GM19467 (cell line): ENCODE results near the gene JAK1.
"Not testable (repeated sequence)": the region's sequence is repeated elsewhere in the genome, so short reads cannot be mapped to it uniquely, and the experiment has no call there.

Experiments used
- ATAC-seq: cut with Tn5 transposase; IDR thresholded peaks from one replicate; pipeline ENCODE4 v1.9.1; 2021; ENCODE audit warnings: mild to moderate bottlenecking, moderate library complexity; ENCODE audit not compliant: unreplicated experiment

Gene JAK1

DNA sequence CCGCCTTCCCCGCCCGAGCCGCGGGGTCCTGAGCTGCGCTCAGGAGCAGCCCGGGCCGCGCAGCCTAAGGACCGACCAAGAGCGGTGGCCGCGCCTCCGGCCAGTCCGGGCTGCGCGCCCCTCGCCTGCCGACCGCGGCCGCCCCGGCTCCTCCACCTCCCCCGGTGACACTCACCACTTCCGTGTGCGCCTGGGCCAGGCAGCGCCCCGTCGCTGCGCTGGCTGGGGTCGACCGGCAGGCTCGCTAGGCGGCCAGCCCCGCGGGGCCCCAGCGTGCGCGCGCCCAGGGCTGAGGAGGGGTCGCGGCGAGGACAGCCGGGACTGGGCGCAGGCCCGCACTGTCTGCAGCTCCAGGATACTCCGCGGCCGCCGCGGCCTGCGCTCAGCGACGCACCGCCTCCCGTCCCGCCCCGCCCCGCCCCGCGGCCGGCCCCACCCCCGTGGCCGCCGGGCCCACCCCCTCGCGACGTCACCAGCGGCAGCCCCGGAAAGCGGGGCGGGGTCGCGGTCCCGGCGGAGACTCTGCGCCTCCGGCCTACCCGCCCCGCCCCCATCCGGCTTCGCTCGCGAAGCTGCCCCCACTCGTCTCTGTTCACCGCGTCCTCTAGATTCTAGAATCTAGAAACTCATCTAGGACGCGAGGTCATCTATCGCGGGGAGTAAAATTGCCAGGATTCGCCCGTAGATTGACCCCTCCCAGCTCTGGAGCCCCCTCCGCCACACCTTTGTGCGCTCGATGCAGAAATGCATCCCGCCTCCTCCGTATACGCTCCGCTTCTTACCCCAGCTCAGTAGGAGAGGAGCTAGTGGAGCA is at the start of gene JAK1:
TSS of gene JAK1 (minus strand) at position 392 of the 814 bp plus-strand sequence. CDS start 80,285 bp downstream, outside the sequence.
- peak; percentile 67 for ATAC-seq

DNA sequence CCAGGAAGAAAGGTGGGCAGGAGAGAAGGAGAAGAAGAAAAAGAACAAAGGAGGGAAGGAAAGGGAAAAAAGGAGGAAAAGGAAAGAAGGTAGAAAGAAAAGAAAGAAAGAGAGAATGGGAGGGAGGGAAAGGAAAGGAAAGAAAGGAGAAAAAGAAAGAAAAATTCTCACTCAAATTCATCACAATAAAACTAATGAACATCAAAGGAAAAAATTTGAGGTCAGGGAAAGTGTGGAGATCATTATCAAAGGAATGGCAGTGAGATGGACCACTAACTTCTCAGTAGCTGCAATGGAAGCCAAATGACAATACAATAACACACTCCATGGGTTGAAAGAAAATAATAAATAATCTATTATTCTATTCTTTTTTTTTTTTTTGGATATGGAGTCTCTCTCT is 48.0 kb upstream of the JAK1 start:
- ATAC-seq, result no peak

- no peak for ATAC-seq
Observed at GRCh38 chr1:65011983-65012382, 45.6 kb upstream of the JAK1 start.

GRCh38 chr1:65009724-65010420 is 43.5 kb upstream of the JAK1 start:
- ATAC-seq, result no peak

DNA sequence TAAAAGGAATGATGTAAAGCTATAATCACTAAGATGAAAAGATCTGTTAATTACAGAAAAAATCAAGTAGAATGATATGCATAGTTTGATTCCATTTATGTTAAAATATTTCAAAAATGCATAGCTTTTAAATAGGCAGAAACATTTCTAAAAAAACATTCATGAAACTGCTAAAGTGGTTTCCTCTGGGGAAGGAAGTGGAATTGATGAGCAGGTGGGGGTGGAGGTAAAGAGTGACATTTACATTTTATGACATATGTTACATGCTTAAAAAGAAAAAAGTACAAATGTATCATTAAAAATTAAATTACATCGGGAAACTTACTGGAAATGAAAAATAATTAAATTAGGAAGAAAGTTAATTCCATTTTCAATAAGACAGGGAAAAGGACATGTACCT is 42.8 kb upstream of the JAK1 start:
- no peak for ATAC-seq

- no peak for ATAC-seq
Observed at GRCh38 chr1:65006806-65007205, 40.5 kb upstream of the JAK1 start.

DNA sequence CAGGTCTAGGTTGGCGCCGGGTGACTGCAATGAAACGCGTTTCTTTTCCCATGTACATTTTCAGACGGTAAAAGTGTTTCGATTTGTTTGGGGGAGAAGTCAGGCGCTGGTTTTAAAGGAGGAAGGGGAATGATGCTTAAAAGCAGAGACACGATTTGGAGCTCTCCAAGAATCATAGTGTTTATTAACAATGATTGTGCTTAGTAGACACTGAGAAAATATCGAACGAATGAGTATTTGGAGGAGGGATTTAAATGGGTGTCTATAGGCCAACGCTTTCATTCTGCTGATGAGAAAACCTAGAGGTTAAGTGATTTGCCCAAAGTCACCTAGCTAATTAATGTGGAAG is 36.9 kb upstream of the JAK1 start:
- no peak for ATAC-seq

DNA sequence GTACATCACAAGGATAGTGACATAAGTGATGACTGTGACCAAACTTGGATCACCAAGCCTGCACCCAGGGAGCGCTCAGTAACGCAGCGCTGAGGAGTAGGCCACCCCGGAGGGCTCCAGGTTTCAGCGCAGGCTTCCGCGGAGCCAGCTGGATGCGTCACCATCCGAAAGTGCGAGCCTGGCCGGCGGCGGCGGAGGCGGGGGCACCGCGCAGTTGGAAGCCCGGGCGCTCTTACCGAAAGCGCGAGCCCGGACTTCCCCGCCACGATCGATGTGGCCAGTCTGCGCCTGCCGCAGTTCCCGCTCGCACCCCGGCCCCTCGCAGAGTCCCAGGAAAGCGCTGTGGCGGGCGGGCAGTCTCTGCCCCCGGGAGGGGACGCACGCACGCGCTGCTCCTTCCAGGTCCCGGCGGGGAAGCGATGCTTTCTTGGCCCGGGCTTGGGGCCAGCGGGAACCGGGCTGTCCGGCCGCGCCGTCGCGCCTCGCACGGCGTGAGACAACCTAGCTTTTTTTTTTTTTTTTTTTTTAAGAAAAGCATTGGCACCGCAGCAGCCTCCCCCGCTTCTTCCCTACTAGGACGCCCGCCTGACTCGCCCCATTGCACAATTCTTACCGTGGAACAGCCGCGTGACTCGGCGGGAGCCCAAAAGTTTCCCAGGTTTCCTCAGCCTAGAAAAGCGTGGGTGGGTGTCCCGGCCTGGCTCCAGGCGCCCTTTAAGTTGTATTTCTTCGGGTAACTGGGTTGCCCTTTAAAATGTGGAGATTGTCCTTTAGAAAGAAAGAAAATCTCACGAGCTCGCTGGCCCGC is 36.4 kb upstream of the JAK1 start:
- ATAC-seq, result peak; percentile 65

GRCh38 chr1:65002156-65002507 is 35.8 kb upstream of the JAK1 start:
- no peak for ATAC-seq

- ATAC-seq, result no peak
Observed at GRCh38 chr1:65001231-65001792, 35.0 kb upstream of the JAK1 start.

DNA sequence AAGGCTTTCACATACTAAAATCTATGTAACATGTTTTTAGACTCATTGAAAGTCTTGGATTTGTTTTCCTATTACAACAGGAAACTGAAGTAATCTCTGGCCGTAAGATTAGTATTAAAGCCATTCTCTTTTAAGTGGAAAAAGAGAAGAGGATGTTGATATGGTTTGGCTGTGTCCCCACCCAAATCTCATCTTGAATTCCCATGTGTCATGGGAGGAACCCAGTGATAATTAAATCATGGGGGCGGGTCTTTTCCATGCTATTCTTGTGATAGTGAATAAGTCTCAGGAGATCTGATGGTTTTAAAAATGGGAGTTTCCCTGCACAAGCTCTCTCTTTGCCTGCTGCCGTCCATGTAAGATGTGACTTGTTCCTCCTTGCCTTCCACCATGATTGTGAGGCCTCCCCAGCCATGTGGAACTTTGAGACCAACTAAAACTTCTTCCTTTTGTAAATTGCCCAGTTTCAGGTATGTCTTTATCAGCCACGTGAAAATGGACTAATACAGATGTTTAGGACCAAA is 32.1 kb upstream of the JAK1 start:
- ATAC-seq, result not testable (repeated sequence)

- no peak for ATAC-seq
Observed at GRCh38 chr1:64996541-64997257, 30.4 kb upstream of the JAK1 start.

DNA sequence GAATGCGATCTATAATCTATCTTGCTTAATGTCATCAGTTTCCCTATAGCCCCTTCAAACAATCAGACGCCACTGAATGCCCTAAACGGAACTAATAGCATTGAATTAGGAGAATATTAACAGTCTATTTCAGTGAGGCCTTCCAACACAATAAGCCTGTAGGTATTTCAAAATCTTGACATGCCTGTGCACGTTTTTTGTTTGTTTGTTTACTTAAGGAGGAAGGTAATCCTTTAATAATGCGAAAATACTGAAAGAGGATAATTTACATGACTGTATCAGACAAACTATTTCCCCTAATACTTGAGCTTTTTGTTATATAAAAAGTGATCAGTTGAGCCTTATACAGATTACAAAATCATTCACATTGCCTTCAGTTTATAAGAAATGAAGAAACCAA is 29.0 kb upstream of the JAK1 start:
- no peak for ATAC-seq

DNA sequence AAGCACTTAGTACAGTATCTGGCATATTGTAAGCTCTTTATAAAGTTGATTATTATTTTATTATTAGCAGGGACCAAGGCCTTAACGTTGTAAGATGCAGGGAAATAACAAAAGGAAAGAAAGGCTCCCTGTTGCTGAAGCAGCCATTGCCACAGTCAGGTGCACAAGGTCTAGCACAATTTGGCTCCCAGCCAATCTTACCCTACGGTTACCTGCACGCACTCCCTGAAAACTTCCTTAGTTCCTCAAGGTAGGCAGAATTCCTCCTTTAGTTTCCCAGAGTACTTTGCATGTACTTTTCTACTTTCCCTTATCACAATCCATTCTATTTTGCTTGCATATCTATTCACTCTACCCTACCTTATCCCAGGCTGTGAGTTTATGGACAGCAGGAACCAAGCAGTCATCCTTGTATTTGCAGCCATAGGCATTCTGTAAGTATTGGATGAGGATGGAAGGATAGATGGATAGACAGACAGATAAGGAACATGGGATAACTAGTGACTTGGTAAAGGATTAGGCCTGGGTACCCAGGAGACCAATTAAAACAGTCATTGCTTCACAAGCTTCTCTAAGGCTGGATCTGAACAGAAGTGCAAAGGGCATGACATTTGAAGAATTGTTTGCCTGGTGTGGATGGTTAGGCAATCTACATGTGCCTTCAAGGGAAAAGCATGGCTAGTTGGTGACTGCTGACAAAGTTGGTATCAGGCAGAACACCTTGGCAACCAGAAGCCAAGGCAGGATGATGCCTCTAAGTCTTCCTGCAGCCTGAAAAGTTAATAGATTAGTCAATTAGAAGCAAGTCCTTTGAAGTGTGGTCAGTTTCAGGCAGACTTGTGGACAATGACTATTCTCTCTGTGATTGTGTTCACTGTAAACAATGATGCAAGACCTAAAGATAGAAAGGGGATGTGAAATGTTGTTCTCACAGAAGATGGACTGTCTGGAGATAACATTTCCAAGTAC is 20.8 kb upstream of the JAK1 start:
- ATAC-seq, result peak; percentile 91

- ATAC-seq, result no peak
Observed at GRCh38 chr1:64984737-64985136, 18.4 kb upstream of the JAK1 start.

- ATAC-seq, result no peak
Observed at GRCh38 chr1:64984106-64984505, 17.8 kb upstream of the JAK1 start.

DNA sequence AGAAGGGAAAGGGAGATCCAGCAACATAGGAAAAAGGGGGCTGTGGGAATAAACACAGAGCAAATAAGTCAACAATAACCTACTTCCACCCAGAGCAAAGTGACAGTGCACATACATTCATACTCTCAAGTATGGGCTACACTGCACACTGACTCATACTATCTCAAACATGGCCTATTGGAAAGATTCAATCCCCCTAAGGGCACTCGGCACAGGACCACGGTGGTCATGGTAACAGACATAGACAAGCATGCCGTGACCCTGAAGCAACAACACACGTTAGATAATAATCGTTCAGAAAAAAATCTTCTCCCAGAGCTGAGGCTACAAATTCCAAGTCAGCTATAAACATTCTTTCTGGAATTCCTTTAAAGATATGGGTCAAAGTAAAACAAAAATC is 16.8 kb upstream of the JAK1 start:
- no peak for ATAC-seq

GRCh38 chr1:64981601-64982533 is 15.5 kb upstream of the JAK1 start:
- no peak for ATAC-seq
